Prostate gland (tissue), 2 donors: ENCODE measurements around the gene RALGPS1.

ENCODE experiments used
- POLR2AphosphoS5 ChIP-seq: sonication (generic); formaldehyde crosslinking; IDR thresholded peaks from one replicate; pipeline ENCODE4 v1.6.1; 2017; ENCODE audit warnings: antibody characterized with exemption
- TF ChIP-seq, protein P1 (sequence below), 4 experiments: fragments of 200-600 bp in 2 of 4; fragments of 450-650 bp in 2 of 4; sonication (generic) in 2 of 4; IDR thresholded peaks; 1 replicate in 3 of 4; 2 replicates in 1 of 4; pipeline ENCODE4 v1.5.1; 2016 to 2019; ENCODE audit warnings: antibody characterized with exemption in 4 of 4, mild to moderate bottlenecking in 2 of 4, moderate library complexity in 2 of 4

DNA sequence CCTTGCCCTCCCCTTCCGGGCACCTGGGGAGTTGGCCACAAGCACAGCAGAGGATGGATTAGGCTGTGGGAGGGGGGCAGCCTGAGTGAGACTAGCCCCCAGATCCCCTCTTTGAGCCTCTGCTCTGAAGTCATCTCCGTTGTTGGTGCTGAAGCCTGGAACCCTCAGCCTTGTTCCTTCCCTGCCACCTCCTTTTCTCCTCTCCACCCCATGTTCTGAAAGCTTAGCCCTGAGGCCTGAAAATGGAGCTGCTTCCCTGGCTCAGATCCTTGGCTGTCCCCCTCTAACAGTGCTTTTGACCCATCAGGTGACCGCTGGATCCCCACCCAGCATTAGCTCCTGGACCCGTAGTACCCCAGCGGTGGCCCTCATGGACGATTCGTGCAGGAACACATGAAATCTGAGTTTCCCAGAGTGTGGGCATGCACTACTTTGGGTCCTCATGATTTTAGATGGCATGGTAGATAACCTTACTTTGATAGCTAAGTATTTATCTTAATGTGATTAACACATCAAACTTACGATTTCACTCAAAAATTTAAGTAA is 229.4 kb downstream of the RALGPS1 start:
- no peak for TF ChIP-seq POLR2AphosphoS5
- TF ChIP-seq, protein P1, sequence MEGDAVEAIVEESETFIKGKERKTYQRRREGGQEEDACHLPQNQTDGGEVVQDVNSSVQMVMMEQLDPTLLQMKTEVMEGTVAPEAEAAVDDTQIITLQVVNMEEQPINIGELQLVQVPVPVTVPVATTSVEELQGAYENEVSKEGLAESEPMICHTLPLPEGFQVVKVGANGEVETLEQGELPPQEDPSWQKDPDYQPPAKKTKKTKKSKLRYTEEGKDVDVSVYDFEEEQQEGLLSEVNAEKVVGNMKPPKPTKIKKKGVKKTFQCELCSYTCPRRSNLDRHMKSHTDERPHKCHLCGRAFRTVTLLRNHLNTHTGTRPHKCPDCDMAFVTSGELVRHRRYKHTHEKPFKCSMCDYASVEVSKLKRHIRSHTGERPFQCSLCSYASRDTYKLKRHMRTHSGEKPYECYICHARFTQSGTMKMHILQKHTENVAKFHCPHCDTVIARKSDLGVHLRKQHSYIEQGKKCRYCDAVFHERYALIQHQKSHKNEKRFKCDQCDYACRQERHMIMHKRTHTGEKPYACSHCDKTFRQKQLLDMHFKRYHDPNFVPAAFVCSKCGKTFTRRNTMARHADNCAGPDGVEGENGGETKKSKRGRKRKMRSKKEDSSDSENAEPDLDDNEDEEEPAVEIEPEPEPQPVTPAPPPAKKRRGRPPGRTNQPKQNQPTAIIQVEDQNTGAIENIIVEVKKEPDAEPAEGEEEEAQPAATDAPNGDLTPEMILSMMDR (IDR thresholded peaks at IDR 0.05), result no peak
